RPMI8226 (cell line): ENCODE results near the gene SUGP2.
A peak's percentile ranks its signal among the peaks of the same experiment; 100 is the strongest.

Experiments
- DNase-seq: peaks from one replicate; pipeline ENCODE4 v3.0.0-alpha.2; 2015

SUGP2 gene

DNA sequence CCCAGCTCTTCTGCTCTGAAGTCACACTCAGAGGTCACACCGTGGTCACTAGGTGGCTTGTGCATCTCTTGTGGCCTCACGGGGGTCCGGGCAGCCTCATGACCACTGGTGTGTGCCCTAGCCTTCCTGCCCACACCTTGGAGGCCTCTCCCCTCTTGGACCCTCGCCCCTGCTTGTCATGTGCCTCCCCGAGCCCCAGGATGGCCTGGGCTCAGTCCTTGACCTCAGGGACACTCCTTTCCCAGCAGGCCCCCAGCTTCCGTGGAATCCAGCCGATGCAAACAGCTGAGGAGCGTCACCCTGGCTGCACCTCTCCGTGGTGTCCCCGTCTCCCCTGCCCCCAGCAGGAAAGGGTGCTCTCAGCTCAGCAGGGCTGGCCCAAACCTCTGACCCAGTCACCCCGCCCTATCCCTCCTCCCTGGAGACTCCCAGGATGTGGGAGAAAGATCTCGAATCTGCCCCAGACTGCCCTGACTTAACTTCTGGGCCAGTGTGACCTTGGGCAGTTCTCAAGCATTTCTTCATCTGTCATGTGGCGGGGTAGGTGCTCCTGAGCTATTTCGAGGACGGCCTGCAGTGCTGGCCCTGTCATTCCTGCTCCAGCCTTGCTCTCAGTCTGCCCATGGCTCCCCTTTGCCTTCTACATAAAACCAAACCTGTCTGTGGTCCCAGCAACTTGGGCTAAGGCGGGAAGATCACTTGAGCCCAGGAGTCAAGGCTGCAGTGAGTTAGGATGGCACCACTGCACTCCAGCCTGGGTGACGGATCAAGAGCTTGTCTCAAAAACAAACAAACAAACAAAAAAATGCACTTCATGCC is 25.9 kb upstream of the SUGP2 start:
- DNase-seq, result no peak

DNA sequence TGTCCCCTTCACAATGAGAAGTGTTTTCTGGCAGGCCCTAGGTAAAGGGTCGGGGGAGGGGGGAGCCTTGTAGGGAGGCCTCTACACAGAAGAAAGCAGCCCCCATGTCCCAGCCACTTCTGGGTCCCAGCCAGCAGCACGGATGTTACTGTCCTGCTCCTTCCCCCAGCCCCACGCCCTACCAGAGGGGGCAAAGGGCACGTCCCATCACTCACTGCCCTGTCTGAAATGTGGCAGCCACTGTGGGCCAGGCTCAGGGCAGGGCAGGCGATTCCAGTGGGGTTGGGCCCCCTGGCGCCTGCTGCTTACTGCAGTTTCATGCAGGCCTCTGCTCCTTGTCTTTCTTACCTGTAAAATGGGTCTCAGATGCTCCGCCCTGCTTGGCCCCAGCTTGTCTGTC is 24.4 kb upstream of the SUGP2 start:
- DNase-seq, result no peak

- no peak for DNase-seq
Measured at GRCh38 chr19:19057317-19057716, 24.0 kb upstream of the SUGP2 start.

- DNase-seq, result no peak
Measured at GRCh38 chr19:19056636-19057275, 23.4 kb upstream of the SUGP2 start.

DNA sequence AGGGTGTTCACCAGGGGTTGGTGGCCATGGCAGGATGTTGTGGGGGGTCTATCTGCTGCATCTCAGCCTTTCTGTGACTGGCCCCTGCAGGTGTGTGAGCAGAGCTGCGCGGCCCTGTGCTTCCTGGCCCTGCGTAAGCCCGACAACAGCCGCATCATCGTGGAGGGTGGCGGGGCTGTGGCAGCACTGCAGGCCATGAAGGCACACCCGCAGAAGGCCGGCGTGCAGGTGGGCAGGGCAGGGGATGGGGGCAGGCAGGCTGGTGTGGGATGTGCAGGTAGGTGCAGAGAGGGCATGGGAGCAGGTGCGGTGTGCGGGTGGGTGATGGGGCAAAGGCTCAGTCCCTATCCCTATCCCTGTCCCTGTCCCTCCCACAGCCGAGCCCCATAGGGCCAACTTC is 22.4 kb upstream of the SUGP2 start:
- DNase-seq, result no peak

DNA sequence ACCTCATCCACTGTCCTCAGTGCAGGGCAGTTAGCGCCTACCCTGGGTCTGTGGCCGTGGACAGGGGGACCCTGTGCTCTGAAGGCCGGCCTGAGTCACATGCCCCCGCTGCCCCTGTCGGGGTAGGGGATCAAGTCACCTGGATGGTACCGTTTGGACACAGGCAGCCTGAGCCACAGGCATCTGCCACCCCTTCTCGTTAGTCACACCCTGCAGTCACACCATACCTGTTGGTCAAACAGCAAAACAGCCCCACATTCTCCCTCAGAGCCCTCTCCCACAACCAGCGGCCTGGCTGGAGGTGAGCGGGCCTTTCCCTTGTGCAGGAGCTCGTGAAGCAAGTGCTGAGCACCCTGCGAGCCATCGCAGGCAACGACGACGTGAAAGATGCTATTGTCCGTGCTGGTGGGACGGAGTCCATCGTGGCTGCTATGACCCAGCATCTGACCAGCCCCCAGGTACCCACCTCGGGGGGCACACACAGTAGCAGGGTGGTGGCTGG is 21.7 kb upstream of the SUGP2 start:
- no peak for DNase-seq

DNA sequence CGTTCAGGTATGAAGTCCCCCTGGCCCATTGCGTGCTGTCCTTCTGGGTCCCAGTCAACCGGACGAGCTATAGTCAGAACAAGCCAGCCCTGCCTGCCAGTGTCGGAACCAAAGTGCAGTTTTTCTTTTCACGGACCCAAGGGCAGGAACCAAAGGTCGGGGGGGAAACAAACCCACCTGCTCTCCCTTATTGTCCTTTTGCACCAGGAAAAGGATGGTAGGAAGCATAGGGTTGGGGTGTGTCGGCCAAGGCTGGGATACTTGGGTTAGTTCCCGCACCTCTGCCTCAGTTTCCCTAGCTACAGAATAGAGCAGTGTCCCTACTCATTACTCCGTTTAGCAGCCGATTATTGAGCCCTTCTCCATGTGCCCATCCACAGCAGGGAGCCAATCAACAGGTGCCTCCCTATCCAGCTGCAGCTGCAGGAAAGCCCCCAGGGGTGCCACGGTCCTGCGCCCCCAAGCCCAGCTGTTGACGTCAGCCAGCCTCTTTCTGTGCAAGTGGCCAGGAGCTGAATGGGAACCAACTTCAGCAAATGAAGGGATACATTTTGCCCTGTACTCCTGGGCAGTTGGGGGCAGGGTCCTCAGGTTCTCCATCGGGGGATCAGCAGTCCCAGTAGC is 21.1 kb upstream of the SUGP2 start:
- DNase-seq, result no peak

DNA sequence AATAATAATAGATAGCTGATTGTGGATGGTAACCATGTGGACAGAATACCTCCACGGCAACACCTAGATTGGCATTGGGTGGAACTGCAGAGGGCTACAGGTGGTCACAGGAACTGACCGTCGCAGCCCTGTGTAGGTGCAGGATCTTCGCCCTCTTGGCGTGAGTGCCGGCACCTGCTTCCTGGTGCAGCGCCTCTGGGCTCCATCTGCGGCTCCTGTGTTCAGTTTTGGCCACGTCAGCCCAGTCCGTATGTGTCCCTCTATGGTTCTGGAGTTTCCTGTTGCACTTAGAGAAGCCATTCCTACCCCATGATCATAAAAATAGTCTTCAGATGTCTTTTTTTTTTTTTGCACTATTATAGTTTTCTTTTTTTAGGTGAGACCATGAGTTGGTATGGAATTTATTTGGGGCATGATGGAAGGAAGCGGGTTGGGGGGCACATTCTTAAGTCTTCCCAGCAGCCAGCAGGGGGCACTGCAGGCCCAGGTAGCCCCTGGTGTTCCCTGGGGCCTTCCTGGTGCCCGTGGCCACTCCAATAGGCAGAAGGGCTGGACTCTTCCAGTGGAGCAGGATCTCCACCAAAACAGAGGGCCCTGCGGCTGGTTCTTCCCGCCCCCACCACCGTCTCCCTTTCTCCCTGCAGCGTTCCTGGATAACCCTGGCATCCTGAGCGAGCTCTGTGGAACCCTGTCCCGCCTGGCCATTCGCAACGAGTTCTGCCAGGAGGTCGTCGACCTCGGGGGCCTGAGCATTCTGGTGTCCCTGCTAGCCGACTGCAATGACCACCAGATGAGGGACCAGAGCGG is 20.4 kb upstream of the SUGP2 start:
- peak; percentile 36 for DNase-seq

DNA sequence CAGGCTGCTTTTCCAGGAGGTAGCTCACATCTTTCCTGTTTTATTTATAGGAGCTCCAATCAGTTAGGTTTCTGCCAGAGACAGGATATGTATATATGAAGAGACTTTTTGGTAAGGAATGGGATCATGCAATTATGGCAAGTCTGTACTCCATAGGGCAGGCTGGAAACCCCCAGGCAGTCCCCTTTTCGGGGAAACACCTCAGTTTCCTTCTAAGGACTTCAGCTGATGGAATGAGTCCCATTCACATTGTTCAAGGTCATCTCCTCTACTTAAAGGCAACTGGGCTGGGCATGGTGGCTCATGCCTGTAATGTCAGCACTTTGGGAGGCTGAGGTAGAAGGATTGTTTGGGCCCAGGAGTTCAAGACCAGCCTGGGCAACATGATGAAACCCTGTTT is 19.6 kb upstream of the SUGP2 start:
- DNase-seq, result no peak

- no peak for DNase-seq
Measured at GRCh38 chr19:19051478-19052213, 18.3 kb upstream of the SUGP2 start.

GRCh38 chr19:19050731-19051130 is 17.4 kb upstream of the SUGP2 start:
- no peak for DNase-seq

- DNase-seq, result no peak
Measured at GRCh38 chr19:19050104-19050503, 16.8 kb upstream of the SUGP2 start.

DNA sequence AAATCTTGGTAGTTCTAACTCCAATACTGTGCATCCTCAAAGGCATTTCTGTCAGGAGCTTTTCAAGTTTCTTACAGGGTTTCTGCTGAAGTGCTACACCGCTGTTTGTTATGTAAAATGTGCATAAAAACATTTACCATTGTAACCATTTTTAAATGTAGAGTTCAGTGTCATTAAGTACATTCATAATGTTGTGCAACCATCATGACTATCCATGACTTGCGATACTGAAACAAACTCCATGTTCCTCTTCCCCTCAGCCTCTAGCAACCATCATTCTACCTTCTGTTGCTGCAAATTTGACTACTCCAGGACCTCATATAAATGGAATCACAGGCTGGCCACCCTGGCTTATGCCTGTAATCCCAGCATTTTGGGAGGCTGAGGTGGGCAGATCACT is 16.1 kb upstream of the SUGP2 start:
- no peak for DNase-seq

GRCh38 chr19:19043881-19044280 is 10.6 kb upstream of the SUGP2 start:
- DNase-seq, result no peak

- DNase-seq, result no peak
Measured at GRCh38 chr19:19043481-19043880, 10.2 kb upstream of the SUGP2 start.

- no peak for DNase-seq
Measured at GRCh38 chr19:19042732-19043280, 9.5 kb upstream of the SUGP2 start.

- DNase-seq, result no peak
Measured at GRCh38 chr19:19040417-19040816, 7.1 kb upstream of the SUGP2 start.

GRCh38 chr19:19039901-19040300 is 6.6 kb upstream of the SUGP2 start:
- no peak for DNase-seq

DNA sequence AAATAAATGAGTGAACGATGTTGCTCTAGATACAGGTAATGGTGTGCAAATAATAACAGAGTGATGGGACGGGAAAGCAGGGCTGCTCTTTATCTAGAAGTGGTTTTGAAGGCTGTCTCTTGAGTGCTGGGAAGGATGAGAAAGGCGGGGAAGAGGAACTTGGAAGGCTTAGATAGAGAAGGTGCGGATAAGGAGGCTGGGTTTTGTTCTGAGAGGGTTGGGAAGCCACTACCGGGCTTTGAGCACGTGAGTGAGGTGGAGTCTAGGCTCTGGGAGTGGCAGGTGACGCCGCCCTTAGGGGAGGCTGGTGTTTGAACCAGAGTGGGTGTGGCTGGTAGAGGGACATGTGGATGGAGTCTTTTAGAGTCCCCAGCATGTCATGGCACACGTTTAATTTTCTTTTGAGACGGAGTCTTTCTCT is 897 bp upstream of the SUGP2 start:
- peak; percentile 91 for DNase-seq

DNA sequence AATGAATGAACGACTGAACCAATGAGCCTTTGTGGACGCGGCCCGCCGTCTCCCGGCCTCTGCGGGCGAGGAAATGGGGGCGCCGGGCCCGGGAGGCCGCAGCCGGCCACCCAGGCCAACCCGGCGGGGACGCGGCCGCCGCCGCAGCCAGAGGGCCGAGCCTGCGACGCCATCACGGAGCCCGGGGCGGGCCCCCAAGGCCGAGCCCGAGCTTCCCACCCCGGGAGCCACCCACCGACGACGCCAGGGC is 216 bp downstream of the SUGP2 start:
- DNase-seq, result no peak

GRCh38 chr19:19032420-19033175 is 719 bp downstream of the SUGP2 start:
- peak; percentile 25 for DNase-seq

- DNase-seq, result no peak
Measured at GRCh38 chr19:19031891-19032290, 1.4 kb downstream of the SUGP2 start.
